Measurements from ENCODE around the gene CIB4.

Gene CIB4

GRCh38 chr2:26612034-26612433 lies 29.1 kb downstream of the CIB4 start:
- TF ChIP-seq, protein P1, sequence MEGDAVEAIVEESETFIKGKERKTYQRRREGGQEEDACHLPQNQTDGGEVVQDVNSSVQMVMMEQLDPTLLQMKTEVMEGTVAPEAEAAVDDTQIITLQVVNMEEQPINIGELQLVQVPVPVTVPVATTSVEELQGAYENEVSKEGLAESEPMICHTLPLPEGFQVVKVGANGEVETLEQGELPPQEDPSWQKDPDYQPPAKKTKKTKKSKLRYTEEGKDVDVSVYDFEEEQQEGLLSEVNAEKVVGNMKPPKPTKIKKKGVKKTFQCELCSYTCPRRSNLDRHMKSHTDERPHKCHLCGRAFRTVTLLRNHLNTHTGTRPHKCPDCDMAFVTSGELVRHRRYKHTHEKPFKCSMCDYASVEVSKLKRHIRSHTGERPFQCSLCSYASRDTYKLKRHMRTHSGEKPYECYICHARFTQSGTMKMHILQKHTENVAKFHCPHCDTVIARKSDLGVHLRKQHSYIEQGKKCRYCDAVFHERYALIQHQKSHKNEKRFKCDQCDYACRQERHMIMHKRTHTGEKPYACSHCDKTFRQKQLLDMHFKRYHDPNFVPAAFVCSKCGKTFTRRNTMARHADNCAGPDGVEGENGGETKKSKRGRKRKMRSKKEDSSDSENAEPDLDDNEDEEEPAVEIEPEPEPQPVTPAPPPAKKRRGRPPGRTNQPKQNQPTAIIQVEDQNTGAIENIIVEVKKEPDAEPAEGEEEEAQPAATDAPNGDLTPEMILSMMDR (IDR thresholded peaks at IDR 0.05): no peak

DNA sequence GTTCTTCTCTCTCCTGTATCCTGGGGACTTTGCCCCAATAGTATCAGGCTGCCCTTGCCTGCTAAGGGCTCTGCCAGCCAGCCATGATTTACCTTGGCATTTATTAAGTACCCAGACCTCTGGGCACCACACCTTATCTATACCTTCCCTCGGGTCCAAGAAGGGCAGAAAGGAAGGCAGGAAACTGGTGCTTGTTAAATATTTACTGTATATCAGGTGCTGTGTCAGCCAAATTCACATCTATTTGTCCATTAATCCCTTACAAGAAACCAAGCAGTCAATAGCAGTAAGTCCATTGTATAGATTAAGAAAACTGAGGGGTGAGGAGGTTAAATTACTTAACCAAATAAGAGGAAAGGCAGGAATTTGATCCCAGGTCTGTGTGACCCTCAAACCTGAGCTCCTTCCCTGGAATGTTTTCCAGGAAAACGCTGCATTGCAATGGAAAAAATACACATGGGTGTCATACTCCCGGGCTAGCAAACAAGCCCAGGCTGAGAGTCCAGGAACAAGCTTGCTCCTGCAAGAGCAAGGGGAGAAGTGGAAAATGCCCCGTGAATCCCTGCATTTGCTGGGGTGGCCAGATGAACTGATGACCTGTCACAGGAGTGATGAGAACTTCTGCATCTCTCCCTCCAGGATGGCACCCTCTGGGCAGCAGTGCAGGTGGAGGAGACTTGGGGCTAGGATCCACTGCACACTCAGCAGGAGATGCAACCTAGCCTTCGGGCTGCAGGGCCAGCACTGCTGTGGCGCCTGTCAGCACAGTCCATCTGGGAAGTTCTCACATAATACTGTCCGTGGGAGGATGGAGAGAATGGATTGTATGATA lies 30.4 kb downstream of the CIB4 start:
- TF ChIP-seq, protein P1 (IDR thresholded peaks at IDR 0.05): no peak

- TF ChIP-seq, protein P1 (IDR thresholded peaks at IDR 0.05): no peak
These were observed 31.3 kb downstream of the CIB4 start for GRCh38 chr2:26609839-26610277.

GRCh38 chr2:26609205-26609631 lies 31.9 kb downstream of the CIB4 start:
- TF ChIP-seq, protein P1 (IDR thresholded peaks at IDR 0.05): no peak

DNA sequence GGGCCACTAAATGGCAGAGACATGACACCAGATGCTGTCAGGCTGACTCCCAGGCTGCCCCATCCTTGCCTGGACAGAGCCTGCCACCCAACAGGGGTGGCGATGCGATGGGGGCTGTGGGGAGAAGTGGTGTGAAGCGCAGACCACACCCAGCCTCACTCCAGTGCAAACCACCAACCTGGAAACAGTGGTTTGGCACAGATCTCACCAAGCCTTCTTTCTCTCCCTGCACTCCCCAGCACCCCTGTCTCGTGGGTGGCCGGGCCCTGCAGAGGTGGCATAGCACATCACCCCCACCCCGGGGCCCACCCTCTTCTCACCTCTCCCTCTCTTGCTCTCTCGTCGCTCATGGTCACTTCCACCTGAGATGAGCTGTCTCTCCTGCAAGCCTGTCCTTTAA lies 32.6 kb downstream of the CIB4 start:
- TF ChIP-seq, protein P1 (IDR thresholded peaks at IDR 0.05): no peak

GRCh38 chr2:26607698-26608097 lies 33.5 kb downstream of the CIB4 start:
- TF ChIP-seq, protein P1 (IDR thresholded peaks at IDR 0.05): no peak

DNA sequence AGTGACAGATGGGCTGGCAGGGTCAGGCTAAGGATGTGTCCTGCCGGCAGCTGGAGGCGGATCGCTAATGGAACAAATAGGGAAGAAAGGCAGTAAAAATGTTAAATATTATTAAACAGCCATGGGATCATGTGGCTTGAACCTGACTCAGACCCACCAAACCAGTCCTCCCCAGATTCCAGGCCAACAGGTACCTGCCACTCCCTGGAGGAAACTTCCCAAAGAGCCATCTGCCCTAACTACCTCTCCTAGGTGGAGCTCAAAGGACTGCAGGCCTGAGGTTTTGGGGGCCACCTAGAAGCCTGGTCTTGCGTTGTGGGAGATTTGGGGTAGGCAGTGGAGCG lies 34.3 kb downstream of the CIB4 start:
- TF ChIP-seq, protein P1 (IDR thresholded peaks at IDR 0.05): no peak
